Stimulated activated naive CD8-positive, alpha-beta T cell treated with anti-CD3 and anti-CD28 coated beads, Interleukin-15, Interleukin-2, amounts not matched to agents 100 ng/mL and 50 ng/mL, for 24 hours (primary cell): ENCODE results near the gene SCMH1.
A peak's percentile ranks its signal among the peaks of the same experiment; 100 is the strongest.

Source experiments
- H3K27ac Mint-ChIP-seq: one replicate; pipeline ENCODE4 v1.8.0; 2021; ENCODE audit warnings: mild to moderate bottlenecking, mixed read lengths
- H3K27me3 Mint-ChIP-seq: one replicate; pipeline ENCODE4 v1.8.0; 2021; ENCODE audit warnings: mixed read lengths
- H3K36me3 Mint-ChIP-seq: one replicate; pipeline ENCODE4 v1.8.0; 2021; ENCODE audit warnings: low read depth, mixed read lengths
- H3K4me1 Mint-ChIP-seq: one replicate; pipeline ENCODE4 v1.8.0; 2021; ENCODE audit warnings: low read depth, mixed read lengths
- H3K4me3 Mint-ChIP-seq: one replicate; pipeline ENCODE4 v1.8.0; 2021; ENCODE audit warnings: mild to moderate bottlenecking, mixed read lengths
- H3K9me3 Mint-ChIP-seq: one replicate; pipeline ENCODE4 v1.8.0; 2021; ENCODE audit warnings: mixed read lengths

Gene SCMH1

DNA sequence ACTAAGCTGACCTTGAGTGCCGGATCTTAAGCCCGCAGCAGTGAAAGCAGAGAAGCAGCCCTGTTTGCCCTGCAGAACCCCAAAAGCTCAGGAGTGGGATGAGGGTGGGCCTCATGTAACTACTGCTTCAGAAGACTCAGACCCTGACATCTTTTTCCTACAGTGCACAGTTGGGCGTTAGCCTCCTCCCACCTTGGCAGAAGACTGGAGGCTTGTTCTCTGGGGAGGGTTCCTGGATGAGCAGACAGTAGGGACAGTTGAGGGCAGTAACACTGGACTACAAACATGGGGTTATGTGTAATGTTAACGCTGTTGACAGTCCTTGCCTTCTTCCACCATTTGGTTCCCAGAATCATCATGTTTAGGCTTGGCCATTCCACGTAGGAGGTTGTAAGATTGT is 253.0 kb downstream of the SCMH1 start:
- H3K27me3 Mint-ChIP-seq: no peaks in the 10 kb centered on the region
- H3K4me1 Mint-ChIP-seq: peaks cover 42% of the 10 kb centered on the region
- peak overlapping the region; percentile 32 for H3K27ac Mint-ChIP-seq
- peaks cover 88% of the 10 kb centered on the region for H3K36me3 Mint-ChIP-seq
- no peaks in the 10 kb centered on the region for H3K9me3 Mint-ChIP-seq
- no peak overlapping the region for H3K4me3 Mint-ChIP-seq

DNA sequence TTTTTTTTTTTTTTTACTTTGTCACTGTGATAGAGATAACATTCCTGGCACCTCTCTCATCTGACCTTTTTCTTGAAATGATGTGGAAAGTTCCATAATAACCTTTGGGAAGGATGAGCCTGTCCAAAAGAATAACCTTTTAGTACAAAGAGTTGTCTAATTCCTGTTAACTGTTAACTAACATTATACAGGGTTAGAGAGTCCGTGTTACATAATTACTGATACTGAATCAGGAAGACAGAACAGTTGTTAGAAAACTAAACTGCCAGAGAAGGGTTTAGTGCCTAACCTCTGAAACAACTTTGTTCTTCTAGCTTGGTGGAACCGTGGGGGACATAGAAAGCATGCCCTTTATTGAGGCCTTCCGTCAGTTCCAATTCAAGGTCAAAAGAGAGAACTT is 253.8 kb downstream of the SCMH1 start:
- Mint-ChIP-seq H3K4me3 (no peak overlapping the region), H3K36me3 (peaks cover 93% of the 10 kb centered on the region), H3K4me1 (peaks cover 50% of the 10 kb centered on the region), H3K27me3 (no peaks in the 10 kb centered on the region), H3K27ac (no peak overlapping the region), H3K9me3 (no peaks in the 10 kb centered on the region)

DNA sequence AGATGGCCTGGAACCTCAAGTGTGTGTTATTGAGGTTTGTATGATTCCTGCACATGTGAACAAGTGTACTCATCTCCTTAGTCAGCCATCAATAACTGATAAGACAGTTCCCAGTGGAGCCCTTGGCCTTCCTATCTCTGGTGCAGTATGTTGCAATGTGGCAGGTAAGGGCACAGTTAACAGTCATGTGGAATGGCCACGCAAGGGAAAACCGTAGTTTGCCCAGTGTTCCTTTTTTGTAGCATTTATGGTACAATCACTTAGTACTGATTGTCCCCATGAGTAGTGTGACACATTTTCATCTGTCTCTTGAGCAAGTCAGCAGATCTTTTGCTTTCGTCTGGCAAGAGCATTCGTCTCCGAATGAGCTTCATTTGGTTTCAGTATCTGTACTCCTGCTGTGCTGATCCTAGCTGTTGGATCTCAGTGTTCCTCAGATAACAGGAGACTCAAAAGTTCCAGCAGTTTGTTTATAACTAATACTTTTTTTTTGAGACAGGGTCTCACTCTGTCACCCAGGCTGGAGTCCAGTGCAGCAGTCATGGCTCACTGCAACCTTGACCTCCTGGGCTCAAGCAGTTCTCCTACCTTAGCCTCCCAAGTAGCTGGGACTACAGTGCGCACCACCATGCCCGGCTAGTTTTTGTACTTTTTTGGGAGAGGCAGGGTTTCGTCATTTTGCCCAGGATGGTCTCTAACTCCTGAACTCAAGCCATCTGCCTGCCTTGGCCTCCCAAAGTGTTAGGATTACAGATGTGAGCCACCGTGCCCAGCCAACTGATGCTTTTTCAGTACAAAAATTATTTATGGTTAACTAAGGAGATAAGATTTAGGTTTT is 254.4 kb downstream of the SCMH1 start:
- peak overlapping the region; percentile 40 for H3K27ac Mint-ChIP-seq
- no peak overlapping the region for H3K4me3 Mint-ChIP-seq
- H3K27me3 Mint-ChIP-seq: no peaks in the 10 kb centered on the region
- no peaks in the 10 kb centered on the region for H3K9me3 Mint-ChIP-seq
- H3K4me1 Mint-ChIP-seq: peaks cover 57% of the 10 kb centered on the region
- peaks cover 99% of the 10 kb centered on the region for H3K36me3 Mint-ChIP-seq

DNA sequence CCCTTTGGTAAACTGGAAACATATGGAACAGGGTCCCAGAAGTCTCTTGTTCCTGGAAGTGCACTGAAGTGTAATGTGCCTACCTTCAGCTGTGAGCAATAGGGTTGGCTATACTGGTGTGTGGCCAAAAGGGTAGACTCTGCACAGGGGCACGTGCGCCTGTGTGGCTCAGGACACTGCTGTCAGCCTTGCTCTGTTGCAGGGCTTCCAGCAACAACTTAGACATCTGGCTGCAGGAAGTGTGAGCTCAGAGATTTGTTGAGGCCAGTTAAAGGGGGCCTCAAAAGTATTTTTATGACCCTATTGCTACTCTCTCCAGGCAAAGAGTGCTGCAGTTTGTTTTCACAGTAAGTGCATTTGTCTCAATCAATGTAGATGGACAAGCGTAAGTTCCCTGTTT is 255.2 kb downstream of the SCMH1 start:
- Mint-ChIP-seq H3K9me3 (no peaks in the 10 kb centered on the region), H3K4me1 (peaks cover 64% of the 10 kb centered on the region), H3K27me3 (no peaks in the 10 kb centered on the region), H3K4me3 (no peak overlapping the region), H3K36me3 (peaks cover 100% of the 10 kb centered on the region), H3K27ac (peak overlapping the region; percentile 40)

DNA sequence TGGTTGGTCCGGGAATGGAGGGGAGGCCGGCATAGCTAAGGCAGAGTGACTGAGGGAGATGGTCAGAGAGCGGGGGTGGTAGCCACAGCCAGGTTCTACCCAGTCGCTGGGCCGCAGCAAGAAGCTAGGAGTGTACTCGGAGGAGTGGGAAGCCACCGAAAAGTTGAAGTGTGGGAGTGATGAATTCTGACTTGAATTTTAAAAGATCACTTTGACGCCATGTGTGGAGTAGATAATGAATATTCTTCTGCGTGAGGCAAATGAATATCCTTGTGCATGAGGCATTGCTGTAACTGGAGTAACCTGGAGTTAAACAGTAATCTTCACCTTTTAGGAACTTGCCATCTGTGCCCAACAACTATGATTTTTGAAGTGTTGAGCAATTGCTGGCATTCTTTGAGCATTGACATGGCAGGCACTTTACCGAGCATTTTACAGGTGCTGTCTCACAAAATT is 255.8 kb downstream of the SCMH1 start:
- H3K4me1 Mint-ChIP-seq: peaks cover 69% of the 10 kb centered on the region
- peak overlapping the region; percentile 74 for H3K27ac Mint-ChIP-seq

DNA sequence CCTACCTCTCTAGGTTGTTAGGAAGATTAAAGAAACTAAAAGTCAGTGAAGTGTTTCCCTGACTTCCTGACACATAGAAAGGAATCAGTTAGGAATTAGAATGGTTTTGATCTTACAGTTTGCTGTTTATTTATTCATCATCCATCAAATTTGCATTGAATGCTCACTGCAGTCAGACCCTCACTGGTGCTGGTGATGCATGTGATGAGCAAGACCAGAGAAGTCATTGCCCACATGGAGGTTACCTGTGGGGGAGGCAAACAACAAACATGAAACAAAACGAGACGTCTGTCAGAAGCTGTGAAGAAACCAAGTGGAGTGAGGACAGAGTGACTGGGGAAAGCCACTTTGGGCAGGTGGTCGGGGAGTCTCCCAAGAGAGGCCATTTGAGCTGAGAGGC is 256.2 kb downstream of the SCMH1 start:
- H3K27ac Mint-ChIP-seq: peak overlapping the region; percentile 74
- H3K4me3 Mint-ChIP-seq: no peak overlapping the region
- H3K4me1 Mint-ChIP-seq: peaks cover 74% of the 10 kb centered on the region
- H3K27me3 Mint-ChIP-seq: no peaks in the 10 kb centered on the region
- H3K9me3 Mint-ChIP-seq: no peaks in the 10 kb centered on the region
- H3K36me3 Mint-ChIP-seq: peaks cover 98% of the 10 kb centered on the region

More for the DNA sequence above, 255.8 kb downstream of the SCMH1 start:
- Mint-ChIP-seq H3K27me3 (no peaks in the 10 kb centered on the region), H3K36me3 (peaks cover 98% of the 10 kb centered on the region), H3K9me3 (no peaks in the 10 kb centered on the region), H3K4me3 (no peak overlapping the region)

DNA sequence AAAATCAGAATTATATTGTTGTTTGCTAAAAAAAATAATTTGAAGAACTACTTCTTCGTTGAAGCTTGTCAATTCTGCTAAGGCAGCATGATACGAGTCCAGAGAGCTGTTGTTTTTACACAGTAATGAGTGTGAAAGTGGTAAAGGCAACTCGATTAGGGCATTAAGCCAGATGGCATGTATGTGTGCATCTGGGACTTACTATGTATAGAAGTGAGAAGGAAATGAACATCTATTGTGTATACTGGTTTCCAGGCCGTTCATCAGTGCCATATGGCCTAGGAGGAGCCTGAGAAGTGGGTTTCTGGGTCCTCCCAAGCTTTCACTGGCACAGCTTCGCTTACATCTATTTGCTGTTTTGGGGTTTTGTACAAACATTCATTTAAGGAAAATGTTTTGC is 256.9 kb downstream of the SCMH1 start:
- Mint-ChIP-seq H3K36me3 (peaks cover 98% of the 10 kb centered on the region), H3K9me3 (no peaks in the 10 kb centered on the region), H3K4me1 (peaks cover 78% of the 10 kb centered on the region), H3K27ac (peak overlapping the region; percentile 74), H3K27me3 (no peaks in the 10 kb centered on the region), H3K4me3 (no peak overlapping the region)

DNA sequence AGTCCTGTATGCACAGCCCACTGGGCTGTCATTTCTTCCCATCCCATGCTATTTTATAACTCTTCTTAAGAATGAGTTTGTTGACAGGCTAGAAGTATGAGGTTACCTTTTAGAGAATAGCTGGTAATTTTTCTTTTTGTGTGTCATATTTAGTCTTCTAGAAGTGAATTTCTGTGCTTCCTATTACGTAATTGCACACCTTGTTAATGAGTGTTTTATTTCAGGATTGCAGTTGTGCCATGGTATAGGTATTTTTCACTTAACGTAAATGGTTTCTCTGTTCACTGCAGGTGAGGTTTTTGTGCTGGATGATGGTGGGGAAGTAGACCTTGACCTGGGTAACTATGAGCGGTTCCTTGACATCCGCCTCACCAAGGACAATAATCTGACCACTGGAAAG is 257.6 kb downstream of the SCMH1 start:
- Mint-ChIP-seq H3K4me1 (peaks cover 78% of the 10 kb centered on the region), H3K9me3 (no peaks in the 10 kb centered on the region), H3K27me3 (no peaks in the 10 kb centered on the region), H3K4me3 (peak overlapping the region; percentile 95), H3K27ac (peak overlapping the region; percentile 92), H3K36me3 (peaks cover 91% of the 10 kb centered on the region)

DNA sequence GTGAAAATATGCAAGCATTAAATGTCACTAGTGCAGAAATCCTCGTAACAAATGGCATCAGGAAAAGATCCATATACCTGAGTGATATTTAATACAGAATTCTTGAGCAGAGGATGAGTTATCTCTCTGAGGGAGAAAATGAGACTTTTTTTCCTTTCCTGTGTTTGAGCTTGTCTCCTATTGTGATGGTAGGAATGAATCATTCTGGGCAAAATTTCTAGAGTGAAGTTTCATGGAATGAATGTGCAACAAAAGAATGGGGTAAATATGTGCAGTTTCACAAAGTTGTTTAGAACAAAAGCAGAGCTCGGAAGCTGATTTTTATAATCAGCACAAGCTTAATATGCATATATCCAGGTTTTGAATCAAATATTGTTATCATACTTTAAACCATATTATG is 258.0 kb downstream of the SCMH1 start:
- H3K27me3 Mint-ChIP-seq: no peaks in the 10 kb centered on the region
- peak overlapping the region; percentile 92 for H3K27ac Mint-ChIP-seq
- no peaks in the 10 kb centered on the region for H3K9me3 Mint-ChIP-seq
- peaks cover 87% of the 10 kb centered on the region for H3K36me3 Mint-ChIP-seq
- H3K4me1 Mint-ChIP-seq: peaks cover 81% of the 10 kb centered on the region
- peak overlapping the region; percentile 95 for H3K4me3 Mint-ChIP-seq

DNA sequence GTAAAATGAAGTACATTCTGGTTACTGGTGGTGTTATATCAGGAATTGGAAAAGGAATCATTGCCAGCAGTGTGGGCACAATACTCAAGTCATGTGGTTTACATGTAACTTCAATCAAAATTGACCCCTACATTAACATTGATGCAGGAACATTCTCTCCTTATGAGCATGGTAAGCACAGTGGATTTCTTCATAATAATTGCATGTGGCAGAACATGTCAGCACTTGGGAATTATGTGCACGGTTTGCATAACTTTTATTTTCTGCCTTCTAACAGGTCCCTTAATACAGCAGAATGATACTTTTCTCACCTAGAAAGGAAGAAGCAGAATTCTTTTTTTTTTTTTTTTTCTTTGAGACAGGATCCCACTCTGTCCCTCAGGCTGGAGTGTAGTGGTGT is 258.8 kb downstream of the SCMH1 start:
- H3K4me1 Mint-ChIP-seq: peaks cover 80% of the 10 kb centered on the region
- H3K27ac Mint-ChIP-seq: peak overlapping the region; percentile 92
- H3K27me3 Mint-ChIP-seq: no peaks in the 10 kb centered on the region

DNA sequence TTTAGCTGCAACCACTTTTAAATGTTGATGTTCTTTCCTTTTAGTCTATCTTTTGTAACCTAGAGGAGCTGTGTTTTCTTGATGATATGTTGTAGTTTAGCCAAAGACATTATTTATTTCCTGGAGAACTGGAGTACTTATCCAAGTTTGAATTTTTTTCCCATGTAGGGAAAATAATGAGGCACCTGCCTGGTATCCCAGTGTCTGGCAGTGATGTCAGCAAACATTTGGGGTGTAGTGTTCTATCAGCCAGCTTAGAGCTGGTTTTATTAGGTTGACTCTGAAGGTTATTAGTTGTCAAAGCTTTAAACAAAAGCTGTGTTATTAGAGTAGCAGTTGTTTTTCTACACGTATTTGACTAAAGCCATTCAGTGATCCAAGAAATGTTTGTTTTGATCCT is 259.4 kb downstream of the SCMH1 start:
- Mint-ChIP-seq H3K9me3 (no peaks in the 10 kb centered on the region), H3K4me3 (peak overlapping the region; percentile 95), H3K4me1 (peaks cover 75% of the 10 kb centered on the region), H3K27me3 (no peaks in the 10 kb centered on the region), H3K27ac (peak overlapping the region; percentile 92), H3K36me3 (peaks cover 73% of the 10 kb centered on the region)

More for the DNA sequence above, 258.8 kb downstream of the SCMH1 start:
- Mint-ChIP-seq H3K9me3 (no peaks in the 10 kb centered on the region), H3K4me3 (peak overlapping the region; percentile 95), H3K36me3 (peaks cover 79% of the 10 kb centered on the region)

DNA sequence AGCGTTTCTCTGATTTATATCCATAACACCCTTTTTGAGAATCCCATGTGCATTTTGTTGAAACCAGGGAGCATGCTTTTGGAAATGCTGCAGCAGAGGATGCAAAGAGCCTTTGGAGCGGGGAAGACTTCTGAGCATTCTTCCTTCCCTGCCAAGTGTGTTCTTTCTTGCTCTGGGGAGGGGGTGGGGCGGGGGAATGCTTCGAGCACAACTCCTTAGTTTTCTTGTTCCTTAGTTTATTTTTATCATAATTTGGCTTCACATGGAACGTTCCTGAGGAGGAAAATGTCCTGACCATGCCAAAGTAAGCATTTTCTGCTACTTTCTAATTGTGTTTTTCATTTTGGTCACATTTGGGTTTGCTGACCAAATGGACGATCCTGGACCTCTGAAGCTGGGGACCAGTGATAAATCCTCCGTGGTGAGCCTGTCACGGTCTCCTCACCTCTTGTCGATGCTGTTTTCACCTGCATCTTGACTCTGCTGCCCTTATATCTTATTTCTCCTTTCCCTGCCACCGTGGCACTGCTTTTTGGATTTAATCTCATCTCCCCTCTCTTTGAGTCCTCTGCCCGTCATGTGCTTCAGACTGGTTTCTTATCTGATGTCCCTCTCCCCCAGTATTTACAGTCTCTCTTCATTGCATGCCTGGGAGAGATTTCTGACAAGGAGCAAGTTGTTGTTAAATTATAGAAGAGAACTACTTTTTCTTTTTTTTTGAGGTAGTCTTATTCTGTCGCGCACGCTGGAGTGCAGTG is 260.2 kb downstream of the SCMH1 start:
- H3K36me3 Mint-ChIP-seq: peaks cover 65% of the 10 kb centered on the region
- peak overlapping the region; percentile 98 for H3K27ac Mint-ChIP-seq

DNA sequence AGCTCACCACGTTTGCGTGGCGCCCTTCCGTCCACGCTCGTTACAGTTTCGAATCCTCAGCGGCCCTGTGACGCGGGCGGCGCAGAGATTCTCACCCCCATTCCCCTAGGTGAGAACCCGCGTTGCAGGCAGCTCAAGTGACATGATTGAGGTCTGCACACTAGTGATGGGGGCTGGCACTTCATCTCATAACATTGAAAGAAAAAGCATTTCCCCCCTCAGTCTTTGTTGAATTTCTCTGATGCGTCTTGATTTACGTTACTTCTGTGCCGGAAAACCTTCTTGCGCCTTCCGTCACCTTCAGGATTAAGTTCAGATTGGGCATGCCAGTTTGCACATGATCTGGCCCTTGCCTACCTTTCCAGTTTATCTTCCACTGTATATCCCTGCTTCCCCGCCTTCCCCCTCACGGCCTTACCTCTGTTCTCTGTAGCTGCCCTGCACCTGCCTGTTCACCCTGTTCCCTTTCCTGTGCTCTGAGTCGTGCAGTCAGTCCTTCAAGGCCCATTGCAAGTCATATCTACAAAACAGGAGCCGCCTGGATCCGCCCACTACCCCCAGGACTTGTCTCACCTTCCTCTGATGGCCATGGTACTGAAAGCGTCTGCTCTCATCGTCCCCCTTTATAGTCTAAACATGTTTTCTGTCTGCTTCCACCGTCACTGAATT is 261.5 kb downstream of the SCMH1 start:
- Mint-ChIP-seq H3K9me3 (no peaks in the 10 kb centered on the region), H3K27ac (peak overlapping the region; percentile 98), H3K4me3 (peak overlapping the region; percentile 95), H3K4me1 (peaks cover 71% of the 10 kb centered on the region), H3K36me3 (peaks cover 52% of the 10 kb centered on the region), H3K27me3 (no peaks in the 10 kb centered on the region)

More for the DNA sequence above, 260.2 kb downstream of the SCMH1 start:
- Mint-ChIP-seq H3K9me3 (no peaks in the 10 kb centered on the region), H3K4me3 (peak overlapping the region; percentile 95), H3K4me1 (peaks cover 72% of the 10 kb centered on the region), H3K27me3 (no peaks in the 10 kb centered on the region)

DNA sequence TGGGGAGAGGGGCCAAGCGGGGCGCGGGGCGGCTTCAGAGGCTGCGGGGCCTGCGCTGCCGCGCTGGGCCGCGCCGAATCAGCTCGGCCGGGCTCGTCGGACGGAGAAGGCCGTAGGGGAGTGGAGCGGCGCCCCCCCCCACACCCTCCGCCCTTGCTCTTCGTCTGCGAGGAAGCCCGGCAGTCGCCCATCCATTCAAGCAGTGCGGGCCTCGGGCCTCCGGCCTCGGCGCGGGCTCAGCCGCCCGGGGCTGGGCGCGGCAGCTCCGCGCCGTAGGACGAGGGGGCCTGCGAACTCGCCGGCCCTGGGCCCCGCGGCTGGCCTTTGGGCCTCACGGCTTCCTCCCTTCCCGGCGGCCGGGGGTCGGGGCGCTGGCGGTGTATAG is 262.0 kb downstream of the SCMH1 start:
- Mint-ChIP-seq H3K4me1 (peaks cover 65% of the 10 kb centered on the region), H3K27ac (peak overlapping the region; percentile 98), H3K27me3 (no peaks in the 10 kb centered on the region)

More for the DNA sequence above, 262.0 kb downstream of the SCMH1 start:
- Mint-ChIP-seq H3K36me3 (peaks cover 47% of the 10 kb centered on the region), H3K4me3 (peak overlapping the region; percentile 95), H3K9me3 (no peaks in the 10 kb centered on the region)
